Adrenal gland (tissue), 12 donors: ENCODE results near the gene ACE2. TPM values are rescaled to one million over a fixed set of nuclear protein-coding genes. Genes with fewer than 3 reads are reported as not detected.

Experiments
- DNase-seq, 7 donors: peaks; one replicate each; pipeline ENCODE4 v3.0.0-alpha.2; 2019 to 2020
- H3K27ac ChIP-seq, 5 donors: fragments of 200-600 bp; sonication (generic) in 4 of 5; 1 replicate in 3 of 5; 2 replicates in 2 of 5; pipeline versions ENCODE4 v1.5.1 to v1.8.0; 2016 to 2020; ENCODE audit warnings: mild to moderate bottlenecking in 1 of 5
- H3K27me3 ChIP-seq: fragments of 200-600 bp; 2 replicates; pipeline ENCODE4 v1.8.0; 2021
- H3K36me3 ChIP-seq, 2 donors: fragments of 200-600 bp; replicated peaks in 1 of 2; 1 replicate in 1 of 2; 2 replicates in 1 of 2; pipeline versions ENCODE4 v1.5.1 to v1.8.0; 2018 to 2022
- H3K4me1 ChIP-seq, 2 donors: fragments of 200-600 bp; replicated peaks in 1 of 2; 1 replicate in 1 of 2; 2 replicates in 1 of 2; pipeline versions ENCODE4 v1.5.1 to v1.8.0; 2018 to 2021
- H3K4me3 ChIP-seq, 4 donors: fragments of 200-600 bp; sonication (generic) in 3 of 4; one replicate each; pipeline ENCODE4 v1.5.1; 2016 to 2018
- H3K9me3 ChIP-seq, 3 donors: fragments of 200-600 bp; sonication (generic) in 1 of 3; replicated peaks in 1 of 3; 1 replicate in 2 of 3; 2 replicates in 1 of 3; pipeline versions ENCODE4 v1.5.1 to v1.8.0; 2016 to 2021
- POLR2A ChIP-seq, 2 donors: fragments of 450-650 bp; IDR thresholded peaks; one replicate each; pipeline ENCODE4 v1.6.1; 2017; ENCODE audit warnings: antibody characterized with exemption in 2 of 2, mild to moderate bottlenecking in 2 of 2, moderate library complexity in 1 of 2
- WGBS, 4 donors: extraction: QIAGEN DNeasy Blood & Tissue Kit in 2 of 4; methylation state at CpG; one replicate each; pipeline versions ENCODE4 v1.1.5 to v1.1.7; 2013 to 2017; 5-methylcytosine and 5-hydroxymethylcytosine counted together
- intact Hi-C, 2 donors: fragments of 100-400 bp; cut with DNase I; formaldehyde crosslinking; loops; one replicate each; pipeline versions ENCODE4 v1.14.1 to v1.15.0; 2022 to 2023
- polyA plus RNA-seq, 3 donors: library from polyadenylated mRNA; stranded (reverse); fragments of 200-250 nt in 2 of 3; fragments of 350-450 nt in 1 of 3; fragmentation: Illumina TruSeq in 1 of 3; extraction: RNeasy Lipid Tissue Mini Kit (QIAGEN cat#74804) in 1 of 3; gene quantifications; one replicate each; pipeline ENCODE4 v1.2.3, GENCODE V29; 2013 to 2014
- total RNA-seq, 9 donors: library from RNA; depleted of rRNA in 4 of 9; stranded (reverse); fragments of >200 nt in 4 of 9; fragments of 120-200 nt in 1 of 9; fragmentation: NEBNext Ultra II Directional in 1 of 9; extraction: Animal tissue kit (Norgen Biotek cat#: 25700) in 1 of 9; gene quantifications; one replicate each; pipeline versions ENCODE4 v1.1.0 to v1.2.4, GENCODE V29; 2013 to 2023
- TF ChIP-seq, protein P1 (sequence below), 6 experiments: fragments of 450-650 bp in 4 of 6; fragments of 200-600 bp in 2 of 6; sonication (generic) in 1 of 6; IDR thresholded peaks; 1 replicate in 5 of 6; 2 replicates in 1 of 6; pipeline versions ENCODE4 v1.5.1 to v1.8.0; 2016 to 2021; ENCODE audit warnings: antibody characterized with exemption in 6 of 6, mild to moderate bottlenecking in 2 of 6, moderate library complexity in 1 of 6
- donor health status: healthy with polysubstance abuse.
- donor health status: Bipolar disorder and iron deficiency.
- donor health status: DM: yes; HTN: yes; CAD: no.
- donor health status: DM: no; HTN: no; CAD: no.
- donor health status: DM: no; HTN: no; CAD: no.
- donor health status: DM: yes; HTN: yes; CAD: no.

The ACE2 gene
- total and polyA plus RNA-seq, 12 donors: 0.35 to 3.9 (median 0.73) TPM

- Histone ChIP-seq H3K4me1 (peaks cover 0 to 5% of the 10 kb centered on the region in 2 donors), H3K9me3 (no peaks in the 10 kb centered on the region), H3K36me3 (no peaks in the 10 kb centered on the region), H3K27ac (peak overlapping the region in 1 of 5 donors; percentile 21), H3K27me3 (no peaks in the 10 kb centered on the region), H3K4me3 (no peak overlapping the region)
- WGBS, 4 donors: 58 to 75% (median 68%) methylated on average over 3 of the region's 3 CpGs
- DNase-seq: peak; percentile 18 to 53 (median 41)
- TF ChIP-seq, protein P1, sequence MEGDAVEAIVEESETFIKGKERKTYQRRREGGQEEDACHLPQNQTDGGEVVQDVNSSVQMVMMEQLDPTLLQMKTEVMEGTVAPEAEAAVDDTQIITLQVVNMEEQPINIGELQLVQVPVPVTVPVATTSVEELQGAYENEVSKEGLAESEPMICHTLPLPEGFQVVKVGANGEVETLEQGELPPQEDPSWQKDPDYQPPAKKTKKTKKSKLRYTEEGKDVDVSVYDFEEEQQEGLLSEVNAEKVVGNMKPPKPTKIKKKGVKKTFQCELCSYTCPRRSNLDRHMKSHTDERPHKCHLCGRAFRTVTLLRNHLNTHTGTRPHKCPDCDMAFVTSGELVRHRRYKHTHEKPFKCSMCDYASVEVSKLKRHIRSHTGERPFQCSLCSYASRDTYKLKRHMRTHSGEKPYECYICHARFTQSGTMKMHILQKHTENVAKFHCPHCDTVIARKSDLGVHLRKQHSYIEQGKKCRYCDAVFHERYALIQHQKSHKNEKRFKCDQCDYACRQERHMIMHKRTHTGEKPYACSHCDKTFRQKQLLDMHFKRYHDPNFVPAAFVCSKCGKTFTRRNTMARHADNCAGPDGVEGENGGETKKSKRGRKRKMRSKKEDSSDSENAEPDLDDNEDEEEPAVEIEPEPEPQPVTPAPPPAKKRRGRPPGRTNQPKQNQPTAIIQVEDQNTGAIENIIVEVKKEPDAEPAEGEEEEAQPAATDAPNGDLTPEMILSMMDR (IDR thresholded peaks at IDR 0.05): no peak
- TF ChIP-seq POLR2A (IDR thresholded peaks at IDR 0.05): no peak
- intact Hi-C loops: no loop called here
Observed at GRCh38 chrX:15619053-15619755, 18.4 kb upstream of the ACE2 start.

DNA sequence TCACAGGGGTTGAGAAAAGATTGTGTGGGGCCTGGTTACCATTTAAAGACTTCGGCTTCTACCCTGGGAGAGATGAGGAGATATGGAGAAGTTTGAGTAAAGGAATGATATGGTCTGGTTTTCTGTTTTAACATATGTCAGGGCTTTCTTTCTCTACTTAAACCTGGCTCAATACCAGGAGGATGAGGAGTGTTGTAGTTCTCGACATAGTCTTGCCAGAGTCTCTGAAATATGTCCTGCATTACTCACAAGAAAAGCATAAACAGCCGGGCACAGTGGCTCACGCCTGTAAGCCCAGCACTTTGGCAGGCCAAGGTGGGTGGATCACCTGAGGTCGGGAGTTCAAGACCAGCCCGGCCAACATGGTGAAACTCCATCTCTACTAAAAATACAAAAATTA lies 16.4 kb upstream of the ACE2 start:
- Histone ChIP-seq H3K27ac (no peak overlapping the region), H3K4me3 (no peak overlapping the region), H3K9me3 (no peaks in the 10 kb centered on the region), H3K27me3 (no peaks in the 10 kb centered on the region), H3K4me1 (peaks cover 0 to 5% of the 10 kb centered on the region in 2 donors), H3K36me3 (no peaks in the 10 kb centered on the region)
- WGBS, 4 donors: 77 to 91% (median 87%) methylated on average over 4 to 6 of the region's 6 CpGs
- intact Hi-C loops: no loop called here
- DNase-seq: no peak
- TF ChIP-seq, protein P1 (IDR thresholded peaks at IDR 0.05): no peak
- TF ChIP-seq POLR2A (IDR thresholded peaks at IDR 0.05): no peak

- H3K9me3 ChIP-seq: no peaks in the 10 kb centered on the region
- peak in 2 of 7 donors; percentile 16 to 22 for DNase-seq
- peak overlapping the region in 1 of 5 donors; percentile 34 for H3K27ac ChIP-seq
- H3K4me3 ChIP-seq: no peak overlapping the region
- no peaks in the 10 kb centered on the region for H3K36me3 ChIP-seq
- peaks cover 0 to 5% of the 10 kb centered on the region in 2 donors for H3K4me1 ChIP-seq
- TF ChIP-seq, protein P1 (IDR thresholded peaks at IDR 0.05): no peak
- TF ChIP-seq POLR2A (IDR thresholded peaks at IDR 0.05): no peak
- intact Hi-C loops: no loop called here
- no peaks in the 10 kb centered on the region for H3K27me3 ChIP-seq
- 43 to 74% (median 62%) methylated on average over 2 to 3 of the region's 3 CpGs for WGBS, 4 donors
Observed at GRCh38 chrX:15616531-15616930, 15.8 kb upstream of the ACE2 start.

DNA sequence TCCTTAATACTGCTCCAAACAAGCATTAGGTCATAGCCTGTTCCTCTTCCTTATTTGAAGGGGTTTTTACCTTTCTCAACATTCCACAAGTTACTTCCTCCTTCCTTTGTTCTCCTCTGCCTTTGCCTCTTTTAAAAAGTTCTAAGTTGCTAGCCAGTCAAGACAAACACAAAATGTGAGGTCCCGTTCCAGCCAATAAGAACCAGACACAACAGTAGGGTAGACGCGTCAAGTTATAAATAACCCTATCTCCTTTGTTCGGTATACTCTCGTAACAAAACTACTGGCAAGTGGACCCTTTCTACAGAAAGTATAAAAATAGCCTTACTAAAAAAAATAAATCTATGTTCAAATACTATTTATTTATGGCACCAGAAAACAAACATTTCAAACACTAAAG lies 6.3 kb upstream of the ACE2 start:
- TF ChIP-seq POLR2A (IDR thresholded peaks at IDR 0.05): no peak
- TF ChIP-seq, protein P1 (IDR thresholded peaks at IDR 0.05): no peak
- H3K4me1 ChIP-seq: no peaks in the 10 kb centered on the region
- WGBS, 4 donors: 65 to 75% (median 73%) methylated on average over 5 of the region's 5 CpGs
- no peak overlapping the region for H3K27ac ChIP-seq
- H3K9me3 ChIP-seq: no peaks in the 10 kb centered on the region
- peaks cover 3% of the 10 kb centered on the region for H3K27me3 ChIP-seq
- DNase-seq: no peak
- intact Hi-C loops: no loop called here
- no peak overlapping the region for H3K4me3 ChIP-seq
- no peaks in the 10 kb centered on the region for H3K36me3 ChIP-seq
